HCT116 (cell line): Measurements from ENCODE around the gene ABHD1. TPM values are rescaled to one million over a fixed set of nuclear protein-coding genes. Genes with fewer than 3 reads are reported as not detected.

Source experiments
- ATAC-seq: fragments of 200-7000 bp; cut with Tn5 transposase; 2 replicates; pipeline ENCODE4 v1.9.1; 2020; ENCODE audit warnings: mild to moderate bottlenecking, moderate library complexity
- BruUV-seq: library from RNA; stranded (reverse); fragments of 400-500 nt; replicated peaks from 2 replicates; lab custom pipeline; 2021; lab: Mats Ljungman, UMichigan
- CTCF ChIA-PET: fragments of 300-600 bp; sonication (Branson Sonifier 250); formaldehyde crosslinking; loops from one replicate; lab custom pipeline; 2021; ENCODE audit warnings: antibody characterized with exemption; lab: Charles Lee
- POLR2A ChIA-PET: fragments of 300-600, 350-600 bp; sonication (Branson Sonifier 250); formaldehyde crosslinking; loops from one replicate; lab custom pipeline; 2021; ENCODE audit warnings: antibody characterized with exemption; lab: Charles Lee
- RAD21 ChIA-PET, 2 experiments: fragments of 300-600 bp; sonication (Branson Sonifier 250); formaldehyde crosslinking; loops; one replicate each; lab custom pipeline; 2023; ENCODE audit warnings: low total read pairs in 2 of 2; ENCODE audit not compliant: uncharacterized antibody in 2 of 2, unreplicated experiment in 2 of 2, low non-redundant PET in 1 of 2; lab: Charles Lee
- DNase-seq: peaks from one replicate; pipeline ENCODE4 v3.0.0-alpha.2; 2010; ENCODE audit warnings: low read depth, low spot score
- H2AFZ ChIP-seq: fragments of 200-600 bp; shearing (Covaris generic), sonication (generic); 2 replicates; pipeline ENCODE4 v1.6.1; 2017; ENCODE audit warnings: low read depth, mixed run types, mixed read lengths, antibody characterized with exemption, low read length; ENCODE audit not compliant: poor library complexity, severe bottlenecking
- H3K27ac ChIP-seq: 2 replicates; pipeline ENCODE4 v1.5.1; 2012; ENCODE audit warnings: low read depth, low read length
- H3K27me3 ChIP-seq: fragments of 200-600 bp; sonication (generic); 2 replicates; pipeline ENCODE4 v1.6.1; 2016; ENCODE audit warnings: mixed run types, low read length, mixed read lengths; ENCODE audit not compliant: insufficient read depth
- H3K36me3 ChIP-seq, 2 experiments: fragments of 200-500 bp in 1 of 2; fragments of 200-600 bp in 1 of 2; sonication (Bioruptor generic) in 1 of 2; sonication (generic) in 1 of 2; 2 replicates each; pipeline versions ENCODE4 v1.5.1 to v1.6.1; 2014 to 2016; ENCODE audit warnings: low read length in 2 of 2, inconsistent platforms in 1 of 2, mixed read lengths in 1 of 2, mixed run types in 1 of 2; ENCODE audit not compliant: insufficient read depth in 2 of 2, control insufficient read depth in 1 of 2
- H3K4me1 ChIP-seq, 2 experiments: fragments of 200-600 bp in 1 of 2; sonication (generic) in 1 of 2; 2 replicates each; pipeline versions ENCODE4 v1.5.1 to v1.6.1; 2012 to 2017; ENCODE audit warnings: low read length in 2 of 2, inconsistent platforms in 1 of 2, mild to moderate bottlenecking in 1 of 2, mixed read lengths in 1 of 2, mixed run types in 1 of 2, moderate library complexity in 1 of 2; ENCODE audit not compliant: insufficient read depth in 2 of 2, control insufficient read depth in 1 of 2
- H3K4me2 ChIP-seq: fragments of 200-600 bp; sonication (generic); 2 replicates; pipeline ENCODE4 v1.6.1; 2017; ENCODE audit warnings: mixed run types, low read length, mixed read lengths
- H3K4me3 ChIP-seq, 2 experiments: fragments of 200-600 bp in 1 of 2; sonication (generic) in 1 of 2; replicated peaks in 1 of 2; 2 replicates each; pipeline ENCODE4 v1.5.1; 2011 to 2016; ENCODE audit warnings: low read length in 2 of 2, control low read depth in 1 of 2, low read depth in 1 of 2, mild to moderate bottlenecking in 1 of 2, mixed read lengths in 1 of 2, mixed run types in 1 of 2
- H3K79me2 ChIP-seq: fragments of 200-600 bp; sonication (generic); 2 replicates; pipeline ENCODE4 v1.6.1; 2017; ENCODE audit warnings: mild to moderate bottlenecking, mixed run types, low read length, moderate library complexity, mixed read lengths; ENCODE audit not compliant: insufficient read depth
- H3K9ac ChIP-seq: fragments of 200-600 bp; sonication (generic); 2 replicates; pipeline ENCODE4 v1.6.1; 2016; ENCODE audit warnings: low read length, mixed read lengths
- H3K9me2 ChIP-seq: fragments of 200-600 bp; sonication (generic), shearing (Covaris generic); 2 replicates; pipeline ENCODE4 v1.6.1; 2017; ENCODE audit warnings: mixed run types, mild to moderate bottlenecking, moderate library complexity; ENCODE audit not compliant: insufficient read depth
- H3K9me3 ChIP-seq, 2 experiments: fragments of 200-500 bp in 1 of 2; fragments of 200-600 bp in 1 of 2; sonication (Bioruptor generic) in 1 of 2; sonication (generic) in 1 of 2; 2 replicates each; pipeline ENCODE4 v1.6.1; 2014 to 2017; ENCODE audit warnings: low read length in 2 of 2, mixed read lengths in 2 of 2, inconsistent platforms in 1 of 2, low read depth in 1 of 2, mild to moderate bottlenecking in 1 of 2, mixed run types in 1 of 2, moderate library complexity in 1 of 2; ENCODE audit not compliant: control insufficient read depth in 1 of 2, insufficient read depth in 1 of 2
- H4K20me1 ChIP-seq: fragments of 200-600 bp; sonication (generic), shearing (Covaris generic); 2 replicates; pipeline ENCODE4 v1.6.1; 2017; ENCODE audit warnings: mixed run types, mild to moderate bottlenecking, moderate library complexity; ENCODE audit not compliant: insufficient read depth
- CBX3 ChIP-seq: IDR thresholded peaks from 2 replicates; pipeline ENCODE4 v1.6.1; 2012; ENCODE audit warnings: low read depth
- EZH2 ChIP-seq: fragments of 200-600 bp; sonication (generic); IDR thresholded peaks from 2 replicates; pipeline ENCODE4 v1.6.1; 2017; ENCODE audit warnings: antibody characterized with exemption, mixed run types
- JUND ChIP-seq: IDR thresholded peaks from 2 replicates; pipeline ENCODE4 v1.6.1; 2012
- SRF ChIP-seq: IDR thresholded peaks from 2 replicates; pipeline ENCODE4 v1.6.1; 2012; ENCODE audit warnings: low read depth
- YY1 ChIP-seq: IDR thresholded peaks from 2 replicates; pipeline ENCODE4 v1.6.1; 2011; ENCODE audit warnings: low read length, low read depth, moderate library complexity, mild to moderate bottlenecking; ENCODE audit not compliant: insufficient replicate concordance; ENCODE audit errors: extremely low read depth
- intact Hi-C: fragments of 100-400 bp; cut with micrococcal nuclease; formaldehyde crosslinking; loops from 2 replicates; pipeline ENCODE4 v1.10.0; 2022
- total RNA-seq: library from RNA; stranded (reverse); gene quantifications from one replicate; pipeline ENCODE4 v1.2.1, GENCODE V29; 2021; ENCODE audit not compliant: unreplicated experiment
- TF ChIP-seq, protein P1 (sequence below): IDR thresholded peaks from 2 replicates; pipeline ENCODE4 v1.6.1; 2012; ENCODE audit warnings: low read depth

ABHD1 gene
- total RNA-seq, 1 experiment from 2014 or later: not detected

DNA sequence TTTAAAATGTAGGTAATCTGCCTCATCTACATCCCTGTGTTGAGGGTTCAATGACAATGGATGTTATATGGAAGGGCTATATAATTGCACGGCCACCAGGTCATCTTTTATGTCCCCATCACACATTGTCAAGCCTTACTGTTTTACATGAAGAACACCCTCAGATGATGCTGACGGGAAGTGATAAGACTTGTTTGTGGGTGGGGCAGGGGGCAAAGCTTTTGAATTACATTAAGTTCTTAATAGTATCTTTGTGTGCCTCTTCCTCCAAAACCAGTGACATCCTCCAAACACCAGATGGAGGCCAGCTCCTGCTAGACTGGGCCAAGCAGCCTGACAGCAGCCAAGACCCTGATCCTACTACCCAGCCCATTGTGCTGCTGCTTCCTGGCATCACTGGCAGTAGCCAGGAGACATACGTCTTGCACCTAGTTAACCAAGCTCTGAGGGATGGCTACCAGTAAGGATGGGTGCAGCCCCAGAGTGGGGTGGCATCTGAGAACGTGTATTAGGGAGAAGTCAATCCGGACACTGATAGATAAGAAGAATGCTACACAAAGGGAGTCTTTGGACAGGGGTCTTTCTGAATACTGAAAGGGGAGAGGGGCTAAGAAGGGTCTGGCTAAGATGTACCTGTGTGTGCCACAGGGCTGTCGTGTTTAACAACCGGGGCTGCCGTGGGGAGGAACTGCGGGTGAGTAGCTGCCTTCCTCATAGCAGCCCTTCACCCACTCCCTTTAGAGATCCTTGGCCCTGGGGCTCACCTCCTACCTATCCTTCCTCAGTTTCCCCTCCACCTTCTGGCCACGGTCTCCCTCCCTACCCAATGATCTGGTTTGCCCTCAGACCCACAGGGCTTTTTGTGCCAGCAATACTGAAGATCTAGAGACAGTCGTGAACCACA lies 5.3 kb downstream of the ABHD1 start:
- no peak for ATAC-seq
- Histone ChIP-seq H3K27me3 (no peaks in the 10 kb centered on the region), H3K9me3 (no peaks in the 10 kb centered on the region), H3K36me3 (peaks cover 14 to 20% of the 10 kb centered on the region in 2 experiments; a peak in 3 of 4 replicates), H3K4me2 (no peak overlapping the region), H3K9me2 (no peaks in the 10 kb centered on the region), H4K20me1 (no peaks in the 10 kb centered on the region), H2AFZ (no peak overlapping the region), H3K4me1 (peaks cover 4 to 12% of the 10 kb centered on the region in 2 experiments; a peak in 3 of 4 replicates), H3K4me3 (no peak overlapping the region), H3K9ac (no peak overlapping the region)
- BruUV-seq: no TSS peak
- ChIA-PET RAD21 (no interaction called here), CTCF (no interaction called here)
- DNase-seq: no peak
- no peak for TF ChIP-seq SRF
- TF ChIP-seq, protein P1, sequence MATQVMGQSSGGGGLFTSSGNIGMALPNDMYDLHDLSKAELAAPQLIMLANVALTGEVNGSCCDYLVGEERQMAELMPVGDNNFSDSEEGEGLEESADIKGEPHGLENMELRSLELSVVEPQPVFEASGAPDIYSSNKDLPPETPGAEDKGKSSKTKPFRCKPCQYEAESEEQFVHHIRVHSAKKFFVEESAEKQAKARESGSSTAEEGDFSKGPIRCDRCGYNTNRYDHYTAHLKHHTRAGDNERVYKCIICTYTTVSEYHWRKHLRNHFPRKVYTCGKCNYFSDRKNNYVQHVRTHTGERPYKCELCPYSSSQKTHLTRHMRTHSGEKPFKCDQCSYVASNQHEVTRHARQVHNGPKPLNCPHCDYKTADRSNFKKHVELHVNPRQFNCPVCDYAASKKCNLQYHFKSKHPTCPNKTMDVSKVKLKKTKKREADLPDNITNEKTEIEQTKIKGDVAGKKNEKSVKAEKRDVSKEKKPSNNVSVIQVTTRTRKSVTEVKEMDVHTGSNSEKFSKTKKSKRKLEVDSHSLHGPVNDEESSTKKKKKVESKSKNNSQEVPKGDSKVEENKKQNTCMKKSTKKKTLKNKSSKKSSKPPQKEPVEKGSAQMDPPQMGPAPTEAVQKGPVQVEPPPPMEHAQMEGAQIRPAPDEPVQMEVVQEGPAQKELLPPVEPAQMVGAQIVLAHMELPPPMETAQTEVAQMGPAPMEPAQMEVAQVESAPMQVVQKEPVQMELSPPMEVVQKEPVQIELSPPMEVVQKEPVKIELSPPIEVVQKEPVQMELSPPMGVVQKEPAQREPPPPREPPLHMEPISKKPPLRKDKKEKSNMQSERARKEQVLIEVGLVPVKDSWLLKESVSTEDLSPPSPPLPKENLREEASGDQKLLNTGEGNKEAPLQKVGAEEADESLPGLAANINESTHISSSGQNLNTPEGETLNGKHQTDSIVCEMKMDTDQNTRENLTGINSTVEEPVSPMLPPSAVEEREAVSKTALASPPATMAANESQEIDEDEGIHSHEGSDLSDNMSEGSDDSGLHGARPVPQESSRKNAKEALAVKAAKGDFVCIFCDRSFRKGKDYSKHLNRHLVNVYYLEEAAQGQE: no peak
- TF ChIP-seq CBX3: no peak
- no peak; the same call in 1 of the 2 replicates for TF ChIP-seq JUND
- TF ChIP-seq EZH2: no peak
- no peak for TF ChIP-seq YY1
- TF ChIP-seq, all 23 proteins: peak for 0
- Histone ChIP-seq H3K79me2 (peaks cover 15% of the 10 kb centered on the region), H3K27ac (no peak overlapping the region)
- POLR2A ChIA-PET: no interaction called here
- intact Hi-C loops: no loop called here
